Measurements from ENCODE around the gene CFAP20DC. TPM values are rescaled to one million over a fixed set of nuclear protein-coding genes. Genes with fewer than 3 reads are reported as not detected.

CFAP20DC gene
- total RNA-seq, 1 experiment from 2014 or later: 2.8 TPM

GRCh38 chr3:59016930-59017616, 32.8 kb downstream of the CFAP20DC start:
- Mint-ChIP-seq H3K27ac (ENCODE audit: unreplicated experiment) (no peak overlapping the region), H3K36me3 (ENCODE audit: insufficient read depth, unreplicated experiment) (no peaks in the 10 kb centered on the region)

GRCh38 chr3:59013611-59014010, 36.2 kb downstream of the CFAP20DC start:
- intact Hi-C loops (cut with micrococcal nuclease; ENCODE audit: unreplicated experiment): no loop called here

More at GRCh38 chr3:59016930-59017616, 32.8 kb downstream of the CFAP20DC start:
- no peaks in the 10 kb centered on the region for H3K36me3 ChIP-seq (ENCODE audit: control insufficient read depth, insufficient read depth, low read length)
- no peaks in the 10 kb centered on the region for H3K27me3 ChIP-seq (replicated peaks; ENCODE audit: control insufficient read depth, insufficient read depth, low read length)
- H3K4me1 ChIP-seq: peaks cover 11% of the 10 kb centered on the region; the same call in 1 of the 2 replicates
- TF ChIP-seq CTCF (IDR thresholded peaks at IDR 0.05; ENCODE audit: insufficient read depth in 1 of 2, low read depth in 1 of 2, low read length in 1 of 2, severe bottlenecking in 1 of 2, unreplicated experiment in 1 of 2): no peak
- Mint-ChIP-seq H3K9me3 (ENCODE audit: unreplicated experiment) (no peaks in the 10 kb centered on the region), H3K4me3 (ENCODE audit: unreplicated experiment) (no peak overlapping the region), H3K4me1 (ENCODE audit: low read depth, unreplicated experiment) (no peaks in the 10 kb centered on the region), H3K27me3 (ENCODE audit: insufficient read depth, unreplicated experiment) (peaks cover 4% of the 10 kb centered on the region)
- H3K4me3 ChIP-seq (ENCODE audit: low read depth, low read length): no peak overlapping the region
- ChIA-PET CTCF (interaction anchor here (0.9 kb wide), 1 partner anchor 22 kb away, joined by 3 read pairs; no protein-coding TSS in a partner anchor), POLR2A (no interaction called here)
- no peaks in the 10 kb centered on the region for H3K9me3 ChIP-seq
- peak in 1 of 2 experiments; percentile 5 for DNase-seq
- intact Hi-C loops (cut with micrococcal nuclease; ENCODE audit: unreplicated experiment): no loop called here
- no TSS peak for BruUV-seq (replicated peaks)

More at GRCh38 chr3:59013611-59014010, 36.2 kb downstream of the CFAP20DC start:
- POLR2A ChIA-PET: no interaction called here
- CTCF ChIA-PET: no interaction called here
- H3K27me3 ChIP-seq (replicated peaks; ENCODE audit: control insufficient read depth, insufficient read depth, low read length): no peaks in the 10 kb centered on the region
- H3K4me3 ChIP-seq (ENCODE audit: low read depth, low read length): no peak overlapping the region
- DNase-seq: no peak
- H3K9me3 ChIP-seq: no peaks in the 10 kb centered on the region
- H3K27ac Mint-ChIP-seq (ENCODE audit: unreplicated experiment): no peak overlapping the region
- TF ChIP-seq CTCF (IDR thresholded peaks at IDR 0.05; ENCODE audit: insufficient read depth in 1 of 2, low read depth in 1 of 2, low read length in 1 of 2, severe bottlenecking in 1 of 2, unreplicated experiment in 1 of 2): no peak
- H3K4me1 ChIP-seq: peaks cover 11% of the 10 kb centered on the region; the same call in 1 of the 2 replicates
- H3K9me3 Mint-ChIP-seq (ENCODE audit: unreplicated experiment): no peaks in the 10 kb centered on the region
- peaks cover 6% of the 10 kb centered on the region for H3K27me3 Mint-ChIP-seq (ENCODE audit: insufficient read depth, unreplicated experiment)
- H3K36me3 ChIP-seq (ENCODE audit: control insufficient read depth, insufficient read depth, low read length): no peaks in the 10 kb centered on the region
- no peaks in the 10 kb centered on the region for H3K4me1 Mint-ChIP-seq (ENCODE audit: low read depth, unreplicated experiment)
- no TSS peak for BruUV-seq (replicated peaks)
- no peaks in the 10 kb centered on the region for H3K36me3 Mint-ChIP-seq (ENCODE audit: insufficient read depth, unreplicated experiment)
- no peak overlapping the region for H3K4me3 Mint-ChIP-seq (ENCODE audit: unreplicated experiment)
